Trophoblast cell (in vitro differentiated cells and primary cell): ENCODE data around the gene TMEM121B.

Experiments
- DNase-seq, 2 donors: peaks; one replicate each; pipeline ENCODE4 v3.0.0-alpha.2; 2016
- H2AFZ ChIP-seq: 2 replicates; pipeline ENCODE4 v1.6.1; 2013; ENCODE audit warnings: low read length, moderate library complexity, mild to moderate bottlenecking; ENCODE audit not compliant: insufficient read depth, poor library complexity
- H2AK5ac ChIP-seq: 2 replicates; pipeline ENCODE4 v1.6.1; 2013; ENCODE audit warnings: mild to moderate bottlenecking, low read length
- H2BK120ac ChIP-seq: 2 replicates; pipeline ENCODE4 v1.6.1; 2013; ENCODE audit warnings: low read length, mild to moderate bottlenecking, moderate library complexity; ENCODE audit not compliant: insufficient read depth, poor library complexity
- H2BK12ac ChIP-seq: 2 replicates; pipeline ENCODE4 v1.6.1; 2013; ENCODE audit warnings: mild to moderate bottlenecking, low read length, moderate library complexity
- H2BK5ac ChIP-seq: 2 replicates; pipeline ENCODE4 v1.6.1; 2013; ENCODE audit warnings: low read length, low read depth, moderate library complexity, mild to moderate bottlenecking; ENCODE audit not compliant: poor library complexity
- H3K14ac ChIP-seq: 2 replicates; pipeline ENCODE4 v1.6.1; 2013; ENCODE audit warnings: mild to moderate bottlenecking, low read length
- H3K18ac ChIP-seq: 2 replicates; pipeline ENCODE4 v1.6.1; 2013; ENCODE audit warnings: mild to moderate bottlenecking, low read length
- H3K23ac ChIP-seq: 2 replicates; pipeline ENCODE4 v1.6.1; 2013; ENCODE audit warnings: low read length
- H3K27ac ChIP-seq: 2 replicates; pipeline ENCODE4 v1.5.1; 2013; ENCODE audit warnings: low read depth, mild to moderate bottlenecking, inconsistent platforms, low read length, moderate library complexity
- H3K27me3 ChIP-seq: 2 replicates; pipeline ENCODE4 v1.6.1; 2013; ENCODE audit warnings: inconsistent platforms, mild to moderate bottlenecking, low read length, moderate library complexity; ENCODE audit not compliant: insufficient read depth
- H3K36me3 ChIP-seq, 2 experiments: 1 replicate in 1 of 2; 2 replicates in 1 of 2; pipeline ENCODE4 v1.6.1; 2013; ENCODE audit warnings: low read length in 2 of 2, mild to moderate bottlenecking in 2 of 2, moderate library complexity in 1 of 2; ENCODE audit not compliant: insufficient read depth in 2 of 2, control insufficient read depth in 1 of 2
- H3K4ac ChIP-seq: 2 replicates; pipeline ENCODE4 v1.6.1; 2013; ENCODE audit warnings: low read depth, mild to moderate bottlenecking, low read length, moderate library complexity
- H3K4me1 ChIP-seq, 2 experiments: 1 replicate in 1 of 2; 2 replicates in 1 of 2; pipeline ENCODE4 v1.6.1; 2013; ENCODE audit warnings: low read length in 2 of 2, mild to moderate bottlenecking in 2 of 2, moderate library complexity in 1 of 2; ENCODE audit not compliant: insufficient read depth in 2 of 2, control insufficient read depth in 1 of 2
- H3K4me2 ChIP-seq: 2 replicates; pipeline ENCODE4 v1.6.1; 2013; ENCODE audit warnings: inconsistent platforms, mild to moderate bottlenecking, low read length, moderate library complexity
- H3K4me3 ChIP-seq: 2 replicates; pipeline ENCODE4 v1.5.1; 2013; ENCODE audit warnings: mild to moderate bottlenecking, low read depth, low read length, inconsistent platforms
- H3K79me1 ChIP-seq: one replicate; pipeline ENCODE4 v1.6.1; 2013; ENCODE audit warnings: low read length
- H3K79me2 ChIP-seq: 2 replicates; pipeline ENCODE4 v1.6.1; 2013; ENCODE audit warnings: low read length, mild to moderate bottlenecking; ENCODE audit not compliant: control insufficient read depth, insufficient read depth, poor library complexity
- H3K9ac ChIP-seq: 2 replicates; pipeline ENCODE4 v1.6.1; 2013; ENCODE audit warnings: mild to moderate bottlenecking, low read length
- H3K9me3 ChIP-seq: 2 replicates; pipeline ENCODE4 v1.6.1; 2013; ENCODE audit warnings: low read depth, mild to moderate bottlenecking, control low read depth, inconsistent platforms, low read length; ENCODE audit not compliant: insufficient read depth
- H4K12ac ChIP-seq: 2 replicates; pipeline ENCODE4 v1.6.1; 2013; ENCODE audit warnings: low read depth, mild to moderate bottlenecking, low read length, moderate library complexity
- H4K8ac ChIP-seq: 2 replicates; pipeline ENCODE4 v1.6.1; 2013; ENCODE audit warnings: low read depth, mild to moderate bottlenecking, low read length, moderate library complexity
- H4K91ac ChIP-seq: one replicate; pipeline ENCODE4 v1.6.1; 2013; ENCODE audit warnings: low read depth, mild to moderate bottlenecking, low read length, moderate library complexity
- WGBS: extraction: QIAGEN DNeasy Blood & Tissue Kit; methylation state at CpG from one replicate; pipeline ENCODE4 v1.1.7; 2013; ENCODE audit warnings: missing lambda C conversion rate; ENCODE audit not compliant: insufficient read length, insufficient coverage; ENCODE audit errors: extremely low coverage; 5-methylcytosine and 5-hydroxymethylcytosine counted together

TMEM121B gene

DNA sequence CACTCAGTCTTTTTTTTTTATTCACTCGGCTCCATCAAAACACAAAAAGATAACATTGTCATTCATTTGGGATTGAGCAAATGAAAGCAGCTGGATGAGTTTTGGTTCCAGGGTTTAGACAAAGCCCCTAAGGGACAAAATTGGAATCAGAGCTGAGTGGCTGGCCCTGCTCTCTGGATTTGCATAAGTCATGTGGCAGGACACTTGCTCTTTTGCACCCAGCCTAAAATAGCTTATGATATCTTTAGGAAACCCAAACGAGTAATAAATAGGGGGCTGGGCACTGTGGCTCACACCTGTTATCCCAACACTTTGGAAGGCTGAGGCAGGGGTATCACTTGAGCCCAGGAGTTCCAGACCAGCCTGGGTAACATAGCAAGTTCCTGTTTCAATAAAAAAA, 11.0 kb upstream of the TMEM121B start:
- Histone ChIP-seq H4K91ac (no peak overlapping the region), H2BK120ac (no peak overlapping the region), H3K27ac (no peak overlapping the region), H3K23ac (no peak overlapping the region), H3K36me3 (no peaks in the 10 kb centered on the region), H3K4me2 (no peak overlapping the region), H3K79me1 (no peaks in the 10 kb centered on the region), H3K9ac (no peak overlapping the region), H3K4me1 (no peaks in the 10 kb centered on the region), H3K4ac (no peak overlapping the region), H3K27me3 (no peaks in the 10 kb centered on the region), H3K14ac (no peak overlapping the region), H3K9me3 (no peaks in the 10 kb centered on the region), H2BK5ac (no peak overlapping the region), H3K79me2 (no peaks in the 10 kb centered on the region), H2BK12ac (no peak overlapping the region), H4K8ac (no peak overlapping the region), H3K4me3 (no peak overlapping the region), H3K18ac (no peak overlapping the region), H2AFZ (no peak overlapping the region), H2AK5ac (no peak overlapping the region), H4K12ac (no peak overlapping the region)
- DNase-seq = peak in 1 of 2 donors; percentile 7
- no CpG with 5 or more reads among the region's 2 CpGs for WGBS

DNA sequence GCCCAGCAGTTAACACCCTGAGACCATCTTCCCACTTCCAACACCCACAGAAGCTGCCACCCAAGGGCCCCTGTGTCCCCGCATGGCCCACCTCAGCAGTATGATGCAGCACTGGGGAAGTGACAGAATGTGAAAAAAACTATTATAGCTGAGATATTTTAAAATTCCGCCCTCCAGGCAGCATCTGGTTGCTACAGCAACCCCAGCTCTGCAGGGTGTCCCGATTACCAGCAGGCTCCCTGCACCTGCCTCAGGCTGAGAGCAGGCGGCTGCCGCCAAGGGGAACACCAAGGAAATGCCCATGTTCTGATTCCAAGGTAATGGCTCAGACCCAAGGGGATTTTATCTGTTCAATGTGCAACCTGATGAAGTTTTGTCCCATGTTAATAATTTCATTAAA, 10.5 kb upstream of the TMEM121B start:
- no CpG with 5 or more reads among the region's 5 CpGs for WGBS
- Histone ChIP-seq H2BK120ac (no peak overlapping the region), H3K27ac (no peak overlapping the region), H3K14ac (no peak overlapping the region), H2BK5ac (no peak overlapping the region), H3K9ac (no peak overlapping the region), H2AK5ac (no peak overlapping the region), H3K4me1 (no peaks in the 10 kb centered on the region), H3K27me3 (no peaks in the 10 kb centered on the region), H3K79me1 (no peaks in the 10 kb centered on the region), H3K36me3 (no peaks in the 10 kb centered on the region), H3K4me3 (no peak overlapping the region), H4K8ac (no peak overlapping the region), H3K23ac (no peak overlapping the region), H3K4ac (no peak overlapping the region), H2BK12ac (no peak overlapping the region), H3K79me2 (no peaks in the 10 kb centered on the region), H3K18ac (no peak overlapping the region), H2AFZ (no peak overlapping the region), H3K9me3 (no peaks in the 10 kb centered on the region), H4K12ac (no peak overlapping the region), H3K4me2 (no peak overlapping the region), H4K91ac (no peak overlapping the region)
- DNase-seq = peak; percentile 69 to 79

DNA sequence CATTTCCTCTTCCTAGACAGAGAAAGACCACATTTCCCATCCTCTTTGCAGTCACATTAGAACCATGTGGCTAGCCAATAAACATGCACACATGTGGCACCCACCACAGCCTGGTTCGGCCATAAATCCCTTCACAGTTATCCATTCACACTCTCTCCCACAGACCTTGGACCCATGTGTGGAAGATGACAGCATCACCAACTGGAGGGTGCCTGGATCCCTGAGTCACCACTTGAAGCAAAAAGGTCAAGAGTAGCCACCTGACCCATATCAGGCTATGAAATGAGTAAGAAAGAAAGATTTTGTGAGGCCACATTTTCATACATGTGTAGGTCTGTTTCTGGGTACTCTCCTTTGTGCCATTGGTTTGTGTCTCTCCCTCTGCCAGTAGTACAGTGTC, 9.0 kb upstream of the TMEM121B start:
- no peaks in the 10 kb centered on the region for H3K9me3 ChIP-seq
- H4K91ac ChIP-seq = no peak overlapping the region
- H3K79me2 ChIP-seq = no peaks in the 10 kb centered on the region
- H2BK120ac ChIP-seq = no peak overlapping the region
- H4K12ac ChIP-seq = no peak overlapping the region
- H3K4me2 ChIP-seq = no peak overlapping the region
- no peak overlapping the region for H2BK5ac ChIP-seq
- no peaks in the 10 kb centered on the region for H3K36me3 ChIP-seq
- no peak overlapping the region for H2AK5ac ChIP-seq
- no peak overlapping the region for H3K9ac ChIP-seq
- H3K14ac ChIP-seq = no peak overlapping the region
- no peak overlapping the region for H3K23ac ChIP-seq
- H3K4me1 ChIP-seq = no peaks in the 10 kb centered on the region
- no peak overlapping the region for H2BK12ac ChIP-seq
- H3K79me1 ChIP-seq = no peaks in the 10 kb centered on the region
- no peak overlapping the region for H3K4ac ChIP-seq
- H3K27me3 ChIP-seq = no peaks in the 10 kb centered on the region
- H4K8ac ChIP-seq = no peak overlapping the region
- no peak overlapping the region for H3K27ac ChIP-seq
- no CpG with 5 or more reads among the region's 1 CpG for WGBS
- H3K4me3 ChIP-seq = no peak overlapping the region
- no peak overlapping the region for H3K18ac ChIP-seq
- no peak overlapping the region for H2AFZ ChIP-seq
- DNase-seq = peak in 1 of 2 donors; percentile 17

DNA sequence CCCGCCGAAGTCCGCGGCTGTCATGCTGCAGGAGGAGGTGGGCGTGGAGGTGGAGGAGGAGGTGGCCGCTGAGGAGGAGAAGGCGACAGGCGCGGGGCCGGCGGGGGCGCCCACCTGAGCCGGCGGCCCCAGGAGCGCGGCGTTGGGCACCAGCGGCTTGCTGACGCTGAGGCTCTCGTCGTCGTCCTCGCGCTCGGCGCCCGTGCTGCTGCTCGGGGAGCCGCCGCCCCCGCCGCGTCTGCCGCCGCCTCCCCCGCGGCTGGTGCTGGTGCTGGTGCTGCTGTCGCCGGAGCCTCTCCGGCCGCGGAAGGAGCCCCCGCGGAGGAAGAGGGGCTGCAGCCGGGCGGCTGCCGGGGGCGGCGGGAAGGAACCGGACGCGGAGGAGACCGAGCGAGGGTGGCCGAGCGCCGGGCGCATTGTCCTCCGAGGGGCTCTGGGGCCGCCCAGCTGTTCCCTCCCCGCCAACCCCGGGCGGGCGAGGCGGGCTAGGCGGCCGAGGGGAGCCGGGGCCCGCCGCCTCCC, 388 bp downstream of the TMEM121B start:
- Histone ChIP-seq H3K4ac (no peak overlapping the region), H3K4me1 (peaks cover 5 to 8% of the 10 kb centered on the region in 2 experiments), H2BK12ac (no peak overlapping the region), H4K12ac (no peak overlapping the region), H4K91ac (no peak overlapping the region), H3K4me2 (peak overlapping the region; percentile 97), H3K14ac (no peak overlapping the region), H3K36me3 (no peaks in the 10 kb centered on the region), H2AFZ (peak overlapping the region; percentile 62), H2BK120ac (no peak overlapping the region), H3K9me3 (peaks cover 4% of the 10 kb centered on the region), H3K23ac (no peak overlapping the region), H3K27ac (no peak overlapping the region), H3K27me3 (no peaks in the 10 kb centered on the region), H2BK5ac (no peak overlapping the region), H3K4me3 (peak overlapping the region; percentile 80), H3K79me2 (no peaks in the 10 kb centered on the region), H3K18ac (no peak overlapping the region), H4K8ac (no peak overlapping the region), H3K79me1 (no peaks in the 10 kb centered on the region), H3K9ac (no peak overlapping the region), H2AK5ac (no peak overlapping the region)
- WGBS = no CpG with 5 or more reads among the region's 70 CpGs
- DNase-seq = no peak
